ENCODE measurements around the gene SH3RF3.
A peak's percentile ranks its signal among the peaks of the same experiment; 100 is the strongest.
"Not testable (repeated sequence)": the region's sequence is repeated elsewhere in the genome, so short reads cannot be mapped to it uniquely, and the experiment has no call there.

Gene SH3RF3

GRCh38 chr2:109222825-109223471 is 93.9 kb downstream of the SH3RF3 start:
- DNase-seq: no peak

- no peak for DNase-seq
These were observed 94.5 kb downstream of the SH3RF3 start for GRCh38 chr2:109223490-109223889.

GRCh38 chr2:109224341-109224740 is 95.3 kb downstream of the SH3RF3 start:
- not testable (repeated sequence) for DNase-seq

GRCh38 chr2:109225170-109225782 is 96.3 kb downstream of the SH3RF3 start:
- no peak for DNase-seq

- peak; percentile 22 for DNase-seq
These were observed 97.1 kb downstream of the SH3RF3 start for GRCh38 chr2:109226128-109226527.

- DNase-seq: no peak
These were observed 97.6 kb downstream of the SH3RF3 start for GRCh38 chr2:109226622-109227021.

- DNase-seq: no peak
These were observed 100.2 kb downstream of the SH3RF3 start for GRCh38 chr2:109229094-109229675.

GRCh38 chr2:109230941-109231420 is 102.0 kb downstream of the SH3RF3 start:
- no peak for DNase-seq

- no peak for DNase-seq
These were observed 102.4 kb downstream of the SH3RF3 start for GRCh38 chr2:109231428-109231827.

- no peak for DNase-seq
These were observed 103.1 kb downstream of the SH3RF3 start for GRCh38 chr2:109231996-109232705.

- DNase-seq: no peak
These were observed 103.9 kb downstream of the SH3RF3 start for GRCh38 chr2:109232909-109233308.

GRCh38 chr2:109233643-109234042 is 104.6 kb downstream of the SH3RF3 start:
- no peak for DNase-seq

- no peak for DNase-seq
These were observed 105.3 kb downstream of the SH3RF3 start for GRCh38 chr2:109234355-109234754.

GRCh38 chr2:109236147-109236546 is 107.1 kb downstream of the SH3RF3 start:
- DNase-seq: no peak

- DNase-seq: no peak
These were observed 108.8 kb downstream of the SH3RF3 start for GRCh38 chr2:109237792-109238191.

GRCh38 chr2:109238580-109238979 is 109.6 kb downstream of the SH3RF3 start:
- DNase-seq: peak; percentile 69

- no peak for DNase-seq
These were observed 110.7 kb downstream of the SH3RF3 start for GRCh38 chr2:109239720-109240119.

GRCh38 chr2:109242210-109242653 is 113.2 kb downstream of the SH3RF3 start:
- DNase-seq: no peak

- no peak for DNase-seq
These were observed 113.8 kb downstream of the SH3RF3 start for GRCh38 chr2:109242654-109243331.

- DNase-seq: no peak
These were observed 114.7 kb downstream of the SH3RF3 start for GRCh38 chr2:109243526-109244303.

GRCh38 chr2:109244304-109244582 is 115.2 kb downstream of the SH3RF3 start:
- DNase-seq: no peak

GRCh38 chr2:109244750-109245382 is 115.9 kb downstream of the SH3RF3 start:
- DNase-seq: no peak

Data from CD4-positive, alpha-beta T cell treated with Interferon gamma for 1 hour (primary cell).